ENCODE data around the gene JMJD1C.

DNA sequence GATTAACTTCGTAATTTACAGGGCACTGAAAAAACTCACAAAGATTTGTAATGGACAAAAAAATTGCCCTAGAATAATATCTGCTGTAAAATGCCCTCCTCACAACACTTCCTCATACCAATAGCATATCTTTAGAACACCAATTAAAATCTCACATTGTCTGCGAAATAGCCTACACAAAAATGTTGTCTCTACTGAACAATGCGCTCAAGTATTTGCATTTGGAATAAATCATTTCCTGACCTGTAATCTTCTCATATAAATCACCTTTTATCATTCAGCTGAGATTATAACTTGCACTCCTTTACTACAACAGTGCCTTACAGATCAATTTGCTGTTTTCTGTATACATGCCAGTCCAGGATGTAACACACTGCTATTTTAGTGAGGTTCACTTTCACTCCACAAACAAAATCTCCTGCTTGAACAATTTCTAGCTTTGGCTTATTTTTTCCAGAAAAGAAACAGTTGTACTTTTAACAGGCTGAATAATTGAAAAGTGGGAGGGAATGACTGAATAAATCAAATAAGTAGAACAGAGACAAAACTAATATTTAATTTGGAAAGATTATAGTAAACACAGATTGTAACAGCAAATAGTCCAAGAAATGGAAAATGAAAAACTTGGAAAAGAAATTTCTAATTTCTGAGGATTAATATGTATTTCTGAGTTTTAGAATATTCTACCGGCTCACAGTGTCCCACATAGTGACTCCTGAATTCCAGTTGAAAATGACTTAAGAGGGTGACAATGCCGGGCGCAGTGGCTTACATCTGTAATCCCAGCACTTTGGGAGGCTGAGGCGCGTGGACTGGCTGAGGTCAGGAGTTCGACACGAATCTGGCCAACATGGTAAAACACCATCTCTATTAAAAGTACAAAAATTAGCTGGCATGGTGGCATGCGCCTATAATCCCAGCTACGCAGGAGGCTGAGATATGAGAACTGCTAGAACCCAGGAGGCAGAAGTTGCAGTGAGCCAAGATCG lies 30.6 kb downstream of the JMJD1C start:
- TF ChIP-seq, protein P1, sequence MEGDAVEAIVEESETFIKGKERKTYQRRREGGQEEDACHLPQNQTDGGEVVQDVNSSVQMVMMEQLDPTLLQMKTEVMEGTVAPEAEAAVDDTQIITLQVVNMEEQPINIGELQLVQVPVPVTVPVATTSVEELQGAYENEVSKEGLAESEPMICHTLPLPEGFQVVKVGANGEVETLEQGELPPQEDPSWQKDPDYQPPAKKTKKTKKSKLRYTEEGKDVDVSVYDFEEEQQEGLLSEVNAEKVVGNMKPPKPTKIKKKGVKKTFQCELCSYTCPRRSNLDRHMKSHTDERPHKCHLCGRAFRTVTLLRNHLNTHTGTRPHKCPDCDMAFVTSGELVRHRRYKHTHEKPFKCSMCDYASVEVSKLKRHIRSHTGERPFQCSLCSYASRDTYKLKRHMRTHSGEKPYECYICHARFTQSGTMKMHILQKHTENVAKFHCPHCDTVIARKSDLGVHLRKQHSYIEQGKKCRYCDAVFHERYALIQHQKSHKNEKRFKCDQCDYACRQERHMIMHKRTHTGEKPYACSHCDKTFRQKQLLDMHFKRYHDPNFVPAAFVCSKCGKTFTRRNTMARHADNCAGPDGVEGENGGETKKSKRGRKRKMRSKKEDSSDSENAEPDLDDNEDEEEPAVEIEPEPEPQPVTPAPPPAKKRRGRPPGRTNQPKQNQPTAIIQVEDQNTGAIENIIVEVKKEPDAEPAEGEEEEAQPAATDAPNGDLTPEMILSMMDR (IDR thresholded peaks at IDR 0.05; ENCODE audit: low read depth, low read length, poor library complexity, severe bottlenecking), result no peak
- no peak for TF ChIP-seq EZH2phosphoT487 (IDR thresholded peaks at IDR 0.05; ENCODE audit: borderline replicate concordance, low read length)
